Caco-2 (cell line): Measurements from ENCODE around the gene CBS. TPM values are rescaled to one million over a fixed set of nuclear protein-coding genes. Genes with fewer than 3 reads are reported as not detected.

Source experiments
- BruUV-seq: library from RNA; stranded (reverse); fragments of 400-500 nt; replicated peaks from 2 replicates; lab custom pipeline; 2021; lab: Mats Ljungman, UMichigan
- CTCF ChIA-PET: fragments of 300-600 bp; sonication (Branson Sonifier 250); formaldehyde crosslinking; loops from one replicate; lab custom pipeline; 2022; ENCODE audit warnings: antibody characterized with exemption; lab: Charles Lee
- POLR2A ChIA-PET: fragments of 300-600 bp; sonication (Branson Sonifier 250); formaldehyde crosslinking; loops from one replicate; lab custom pipeline; 2022; ENCODE audit warnings: antibody characterized with exemption; lab: Charles Lee
- DNase-seq, 2 experiments: peaks; one replicate each; pipeline versions ENCODE4 v3.0.0 to v3.0.0-alpha.2; 2020 to 2022
- H3K27me3 ChIP-seq: replicated peaks from 2 replicates; pipeline ENCODE4 v1.6.0; 2011; ENCODE audit warnings: low read length; ENCODE audit not compliant: control insufficient read depth, insufficient read depth
- H3K36me3 ChIP-seq: 2 replicates; pipeline ENCODE4 v1.5.1; 2011; ENCODE audit warnings: low read length; ENCODE audit not compliant: control insufficient read depth, insufficient read depth
- H3K4me1 ChIP-seq: fragments of 250-450 bp; sonication (Bioruptor Pico); 2 replicates; pipeline ENCODE4 v1.5.1; 2020; ENCODE audit warnings: mild to moderate bottlenecking
- H3K4me3 ChIP-seq: 2 replicates; pipeline ENCODE4 v1.5.1; 2011; ENCODE audit warnings: low read depth, mild to moderate bottlenecking, control low read depth, low read length
- H3K9me3 ChIP-seq: fragments of 250-450 bp; sonication (Bioruptor Pico); 2 replicates; pipeline ENCODE4 v1.5.1; 2020; ENCODE audit warnings: mild to moderate bottlenecking, moderate library complexity
- H3K27ac Mint-ChIP-seq: one replicate; pipeline ENCODE4 v1.8.0; 2022; ENCODE audit warnings: mixed read lengths; ENCODE audit not compliant: unreplicated experiment
- H3K27me3 Mint-ChIP-seq: one replicate; pipeline ENCODE4 v1.8.0; 2022; ENCODE audit warnings: mixed read lengths; ENCODE audit not compliant: insufficient read depth, unreplicated experiment
- H3K36me3 Mint-ChIP-seq: one replicate; pipeline ENCODE4 v1.8.0; 2022; ENCODE audit warnings: mild to moderate bottlenecking, mixed read lengths; ENCODE audit not compliant: insufficient read depth, unreplicated experiment
- H3K4me1 Mint-ChIP-seq: one replicate; pipeline ENCODE4 v1.8.0; 2022; ENCODE audit warnings: low read depth, mixed read lengths; ENCODE audit not compliant: unreplicated experiment
- H3K4me3 Mint-ChIP-seq: one replicate; pipeline ENCODE4 v1.8.0; 2022; ENCODE audit warnings: mild to moderate bottlenecking, moderate library complexity, mixed read lengths; ENCODE audit not compliant: unreplicated experiment
- H3K9me3 Mint-ChIP-seq: one replicate; pipeline ENCODE4 v1.8.0; 2022; ENCODE audit warnings: mixed read lengths; ENCODE audit not compliant: unreplicated experiment
- CTCF ChIP-seq, 2 experiments: fragments of 200-600 bp in 1 of 2; IDR thresholded peaks; 1 replicate in 1 of 2; 2 replicates in 1 of 2; pipeline versions ENCODE4 v1.5.1 to v1.8.0; 2011 to 2022; ENCODE audit warnings: antibody characterized with exemption in 1 of 2, control low read depth in 1 of 2, inconsistent platforms in 1 of 2, low read depth in 1 of 2, low read length in 1 of 2, mild to moderate bottlenecking in 1 of 2, moderate library complexity in 1 of 2; ENCODE audit not compliant: insufficient read depth in 1 of 2, severe bottlenecking in 1 of 2, unreplicated experiment in 1 of 2
- intact Hi-C: fragments of 100-400 bp; cut with micrococcal nuclease; formaldehyde crosslinking; loops from one replicate; pipeline ENCODE4 v1.10.0; 2022; ENCODE audit not compliant: unreplicated experiment
- total RNA-seq: library from RNA; stranded (reverse); gene quantifications from 2 replicates; pipeline ENCODE4 v1.2.3, GENCODE V29; 2022

The CBS gene
- total RNA-seq, 1 experiment from 2014 or later: 202 TPM

- no peaks in the 10 kb centered on the region for H3K27me3 ChIP-seq
- H3K9me3 ChIP-seq: no peaks in the 10 kb centered on the region
- no TSS peak for BruUV-seq
- no peak for TF ChIP-seq CTCF (IDR thresholded peaks at IDR 0.05; ENCODE audit: insufficient read depth in 1 of 2, low read depth in 1 of 2, low read length in 1 of 2, severe bottlenecking in 1 of 2, unreplicated experiment in 1 of 2)
- H3K27me3 Mint-ChIP-seq: no peaks in the 10 kb centered on the region
- intact Hi-C loops: no loop called here
- H3K4me1 Mint-ChIP-seq: no peaks in the 10 kb centered on the region
- H3K9me3 Mint-ChIP-seq: no peaks in the 10 kb centered on the region
- no peak for DNase-seq
- H3K4me3 ChIP-seq: no peak overlapping the region
- H3K4me3 Mint-ChIP-seq: no peak overlapping the region
- H3K36me3 Mint-ChIP-seq: no peaks in the 10 kb centered on the region
- no peaks in the 10 kb centered on the region for H3K4me1 ChIP-seq
- no peak overlapping the region for H3K27ac Mint-ChIP-seq
- no peaks in the 10 kb centered on the region for H3K36me3 ChIP-seq
- ChIA-PET POLR2A (no interaction called here), CTCF (no interaction called here)
Measured at GRCh38 chr21:43031121-43031619, 44.5 kb downstream of the CBS start.

GRCh38 chr21:43029785-43030184 lies 45.9 kb downstream of the CBS start:
- Mint-ChIP-seq H3K4me1 (no peaks in the 10 kb centered on the region), H3K27ac (no peak overlapping the region), H3K4me3 (no peak overlapping the region), H3K36me3 (no peaks in the 10 kb centered on the region), H3K27me3 (no peaks in the 10 kb centered on the region), H3K9me3 (no peaks in the 10 kb centered on the region)
- no peaks in the 10 kb centered on the region for H3K36me3 ChIP-seq
- intact Hi-C loops: no loop called here
- no peak for TF ChIP-seq CTCF (IDR thresholded peaks at IDR 0.05; ENCODE audit: insufficient read depth in 1 of 2, low read depth in 1 of 2, low read length in 1 of 2, severe bottlenecking in 1 of 2, unreplicated experiment in 1 of 2)
- no TSS peak for BruUV-seq
- no peaks in the 10 kb centered on the region for H3K27me3 ChIP-seq
- POLR2A ChIA-PET: no interaction called here
- no peaks in the 10 kb centered on the region for H3K9me3 ChIP-seq
- no peak overlapping the region for H3K4me3 ChIP-seq
- no peak for DNase-seq
- H3K4me1 ChIP-seq: peaks cover 10% of the 10 kb centered on the region; the same call in 1 of the 2 replicates
- CTCF ChIA-PET: no interaction called here

- ChIA-PET CTCF (no interaction called here), POLR2A (no interaction called here)
- BruUV-seq: no TSS peak
- Mint-ChIP-seq H3K27ac (no peak overlapping the region), H3K4me1 (no peaks in the 10 kb centered on the region), H3K36me3 (no peaks in the 10 kb centered on the region), H3K4me3 (no peak overlapping the region), H3K27me3 (no peaks in the 10 kb centered on the region), H3K9me3 (no peaks in the 10 kb centered on the region)
- Histone ChIP-seq H3K36me3 (no peaks in the 10 kb centered on the region), H3K27me3 (no peaks in the 10 kb centered on the region), H3K4me3 (no peak overlapping the region), H3K4me1 (peaks cover 10% of the 10 kb centered on the region; the same call in 1 of the 2 replicates), H3K9me3 (no peaks in the 10 kb centered on the region)
- intact Hi-C loops: no loop called here
- no peak for TF ChIP-seq CTCF (IDR thresholded peaks at IDR 0.05; ENCODE audit: insufficient read depth in 1 of 2, low read depth in 1 of 2, low read length in 1 of 2, severe bottlenecking in 1 of 2, unreplicated experiment in 1 of 2)
- DNase-seq: no peak
Measured at GRCh38 chr21:43027846-43028731, 47.5 kb downstream of the CBS start.
